Thymus (tissue), 11 donors: ENCODE results near the gene COBLL1. TPM values are rescaled to one million over a fixed set of nuclear protein-coding genes. Genes with fewer than 3 reads are reported as not detected.

ENCODE experiments used
- DNase-seq, 9 donors: peaks; one replicate each; pipeline ENCODE4 v3.0.0-alpha.2; 2013; ENCODE audit warnings: low spot score in 9 of 9, low read depth in 6 of 9, missing footprints in 1 of 9
- H3K27ac ChIP-seq, 2 donors: one replicate each; pipeline ENCODE4 v1.5.1; 2013; ENCODE audit warnings: control low read depth in 1 of 2, low read depth in 1 of 2, low read length in 1 of 2, mild to moderate bottlenecking in 1 of 2, moderate library complexity in 1 of 2
- H3K27me3 ChIP-seq, 2 donors: one replicate each; pipeline ENCODE4 v1.5.1; 2013; ENCODE audit warnings: low read length in 1 of 2; ENCODE audit not compliant: control insufficient read depth in 2 of 2, insufficient read depth in 1 of 2
- H3K36me3 ChIP-seq, 2 donors: one replicate each; pipeline ENCODE4 v1.5.1; 2013; ENCODE audit warnings: low read length in 1 of 2, mild to moderate bottlenecking in 1 of 2, moderate library complexity in 1 of 2; ENCODE audit not compliant: control insufficient read depth in 2 of 2, insufficient read depth in 2 of 2
- H3K4me1 ChIP-seq, 2 donors: one replicate each; pipeline ENCODE4 v1.5.1; 2013; ENCODE audit warnings: low read length in 2 of 2; ENCODE audit not compliant: control insufficient read depth in 2 of 2, insufficient read depth in 2 of 2
- H3K4me3 ChIP-seq, 2 donors: one replicate each; pipeline ENCODE4 v1.5.1; 2013; ENCODE audit warnings: low read length in 2 of 2, control low read depth in 1 of 2, mild to moderate bottlenecking in 1 of 2
- H3K9me3 ChIP-seq, 2 donors: one replicate each; pipeline ENCODE4 v1.5.1; 2013; ENCODE audit warnings: low read length in 1 of 2, mild to moderate bottlenecking in 1 of 2; ENCODE audit not compliant: control insufficient read depth in 2 of 2, insufficient read depth in 1 of 2
- WGBS: extraction: QIAGEN DNeasy Blood & Tissue Kit; methylation state at CpG from one replicate; pipeline ENCODE4 v1.1.7; 2013; 5-methylcytosine and 5-hydroxymethylcytosine counted together
- polyA plus RNA-seq: library from polyadenylated mRNA; stranded (reverse); fragments of 200-250 nt; gene quantifications from one replicate; pipeline ENCODE4 v1.2.3, GENCODE V29; 2013
- total RNA-seq: library from RNA; stranded (reverse); fragments of 120-200 nt; gene quantifications from one replicate; pipeline ENCODE4 v1.2.4, GENCODE V29; 2013
- donor health status: healthy.

Gene COBLL1
- total and polyA plus RNA-seq, 2 donors, result 3.0 to 4.9 TPM

DNA sequence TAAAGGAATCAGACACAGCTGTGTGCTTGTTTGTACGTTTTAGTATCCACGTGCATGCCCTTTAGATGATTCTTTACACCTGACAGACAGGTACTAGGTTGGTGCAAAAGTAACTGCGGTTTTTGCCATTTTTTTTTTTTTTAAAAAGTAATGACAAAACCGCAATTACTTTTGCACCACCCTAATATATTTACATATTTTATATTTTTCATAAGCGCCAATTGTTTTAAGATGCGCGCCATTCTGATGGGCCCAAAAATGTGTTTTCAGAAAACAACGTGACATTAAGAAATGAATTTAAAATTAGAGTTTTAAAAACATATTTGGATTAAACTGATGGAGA lies 972 bp upstream of the COBLL1 start:
- no peak overlapping the region for H3K27ac ChIP-seq
- H3K36me3 ChIP-seq, result no peaks in the 10 kb centered on the region
- H3K4me3 ChIP-seq, result no peak overlapping the region
- DNase-seq, result no peak
- no peaks in the 10 kb centered on the region for H3K9me3 ChIP-seq
- WGBS, result 55% methylated on average over 8 of the region's 8 CpGs
- H3K27me3 ChIP-seq, result peaks cover 2 to 21% of the 10 kb centered on the region in 2 donors
- H3K4me1 ChIP-seq, result peaks cover 0 to 3% of the 10 kb centered on the region in 2 donors

DNA sequence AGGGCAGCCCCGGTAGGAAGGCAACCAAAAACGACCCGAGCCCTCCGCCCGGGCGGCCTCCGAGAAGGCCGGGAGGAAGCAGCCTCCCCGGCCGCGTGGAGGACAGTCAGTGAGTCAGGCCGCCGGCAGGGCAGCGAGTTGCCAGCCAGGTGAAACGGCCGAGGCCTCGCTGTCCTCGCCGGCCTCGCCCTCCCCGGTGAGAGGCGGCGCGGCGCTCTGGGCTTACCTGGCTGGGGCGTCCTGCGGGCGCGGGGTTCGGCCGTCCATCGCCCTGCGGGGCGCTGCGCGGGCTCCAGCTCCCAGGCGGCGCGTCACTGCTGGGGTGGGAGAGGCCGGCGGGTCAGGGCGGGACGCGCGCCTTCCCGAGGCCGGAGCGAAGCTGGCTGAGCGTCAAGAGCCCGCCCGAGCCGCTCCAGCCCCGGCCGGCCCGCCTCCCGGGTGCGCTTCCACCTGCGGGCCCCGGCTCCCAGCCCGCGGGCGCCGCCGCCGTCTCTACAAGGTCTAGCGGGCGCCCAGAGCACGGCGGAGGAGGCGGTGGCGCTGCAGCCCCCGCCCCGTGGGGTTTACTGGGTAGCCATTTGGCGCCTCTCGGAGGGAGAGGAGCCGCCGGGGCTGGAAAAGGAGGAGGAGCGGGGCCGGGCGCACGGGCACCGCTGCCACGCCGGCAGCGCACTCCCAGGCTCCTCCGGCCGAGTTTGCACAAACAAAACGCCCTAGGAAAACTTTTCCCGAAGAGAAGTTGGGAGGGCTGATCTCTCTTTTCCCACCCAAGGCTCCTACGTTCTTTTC lies 499 bp downstream of the COBLL1 start:
- WGBS, result under 1% methylated on average over 90 of the region's 90 CpGs
- Histone ChIP-seq H3K4me1 (peaks cover 0 to 3% of the 10 kb centered on the region in 2 donors), H3K36me3 (no peaks in the 10 kb centered on the region), H3K4me3 (peak overlapping the region; percentile 72 to 80), H3K27ac (peak overlapping the region; percentile 67 to 76), H3K9me3 (no peaks in the 10 kb centered on the region), H3K27me3 (peaks cover 2 to 21% of the 10 kb centered on the region in 2 donors)
- DNase-seq, result peak in 7 of 9 donors; percentile 32 to 81 (median 56)

DNA sequence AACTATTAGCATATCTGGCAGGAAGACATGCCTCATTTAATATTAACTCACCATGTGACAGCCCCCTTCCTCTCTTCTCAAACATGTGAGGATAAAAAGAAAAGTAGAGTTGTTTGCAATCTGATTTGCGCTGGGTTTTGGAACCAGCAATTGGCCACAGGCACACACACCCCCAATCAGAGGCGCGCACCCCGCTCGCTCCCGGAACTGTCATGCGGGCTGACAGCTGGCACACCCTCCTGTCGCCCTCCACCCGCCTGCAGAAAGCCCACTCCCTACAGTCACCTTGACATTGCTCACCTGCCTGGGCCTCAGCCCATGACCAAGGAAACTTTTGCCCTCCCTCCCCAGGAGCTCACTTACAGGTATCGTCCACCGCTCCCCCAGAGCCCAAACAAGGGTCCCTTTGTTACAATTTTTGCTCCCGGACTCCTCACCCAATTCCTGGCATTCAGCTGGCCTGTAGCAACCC lies 1.1 kb downstream of the COBLL1 start:
- peak in 7 of 9 donors; percentile 34 to 69 (median 36) for DNase-seq
- peaks cover 0 to 3% of the 10 kb centered on the region in 2 donors for H3K4me1 ChIP-seq
- under 1% methylated on average over 12 of the region's 12 CpGs for WGBS

DNA sequence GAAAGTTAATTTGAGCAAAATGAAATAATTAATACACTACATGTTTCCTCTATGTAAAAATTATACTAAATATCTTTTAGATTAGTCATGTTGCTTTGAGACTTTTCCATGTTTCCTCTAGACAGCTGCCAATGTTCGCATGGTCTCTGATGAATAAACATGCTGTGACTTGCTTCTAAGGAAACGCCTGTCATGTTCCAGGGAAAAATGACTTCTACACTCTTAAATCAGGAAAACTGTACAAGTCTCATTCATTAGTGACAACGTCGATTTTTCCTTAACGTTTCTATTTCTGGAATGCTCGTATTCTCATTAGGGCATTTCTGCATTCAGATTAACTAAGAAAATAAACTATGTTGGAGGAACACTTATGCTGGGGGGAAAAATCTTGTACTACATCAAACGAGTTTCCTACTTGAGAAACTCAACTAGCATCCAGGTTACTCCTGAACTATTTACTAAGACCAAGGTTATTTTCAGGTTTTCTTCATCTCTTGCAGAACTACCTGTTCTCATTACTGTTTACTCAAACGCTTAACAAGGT lies 1.6 kb downstream of the COBLL1 start:
- Histone ChIP-seq H3K9me3 (no peaks in the 10 kb centered on the region), H3K4me3 (no peak overlapping the region), H3K27me3 (peaks cover 2 to 21% of the 10 kb centered on the region in 2 donors), H3K4me1 (peaks cover 0 to 3% of the 10 kb centered on the region in 2 donors), H3K36me3 (no peaks in the 10 kb centered on the region), H3K27ac (peak overlapping the region in 1 of 2 donors; percentile 20)
- DNase-seq, result peak in 1 of 9 donors; percentile 0
- 33% methylated on average over 8 of the region's 8 CpGs for WGBS

More for the DNA sequence above, 1.1 kb downstream of the COBLL1 start:
- Histone ChIP-seq H3K36me3 (no peaks in the 10 kb centered on the region), H3K9me3 (no peaks in the 10 kb centered on the region), H3K4me3 (peak overlapping the region; percentile 42 to 80), H3K27me3 (peaks cover 2 to 21% of the 10 kb centered on the region in 2 donors), H3K27ac (peak overlapping the region in 1 of 2 donors; percentile 48)

DNA sequence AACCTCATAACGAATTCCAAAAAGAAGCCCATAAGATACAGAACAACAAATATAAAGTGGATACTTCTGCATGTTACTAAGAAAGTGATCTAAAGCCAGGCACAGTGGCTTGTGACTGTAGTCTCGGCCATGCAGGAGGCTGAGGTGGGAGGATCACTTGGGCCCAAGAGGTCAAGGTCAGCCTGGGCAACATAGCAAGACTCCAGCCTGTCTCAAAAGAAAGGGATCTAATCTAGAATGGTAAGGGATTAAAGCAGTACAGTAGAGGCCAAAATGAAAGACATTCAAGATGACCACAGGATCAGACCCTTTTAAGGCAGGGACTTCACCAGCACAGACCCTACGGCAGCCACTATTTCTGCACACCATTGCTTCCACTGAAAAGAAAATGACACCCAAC lies 3.8 kb downstream of the COBLL1 start:
- Histone ChIP-seq H3K4me3 (no peak overlapping the region), H3K9me3 (no peaks in the 10 kb centered on the region), H3K36me3 (no peaks in the 10 kb centered on the region), H3K27me3 (peaks cover under 1 to 21% of the 10 kb centered on the region in 2 donors), H3K4me1 (peaks cover 0 to 3% of the 10 kb centered on the region in 2 donors), H3K27ac (no peak overlapping the region)
- over 99% methylated on average over 3 of the region's 3 CpGs for WGBS
- no peak for DNase-seq

DNA sequence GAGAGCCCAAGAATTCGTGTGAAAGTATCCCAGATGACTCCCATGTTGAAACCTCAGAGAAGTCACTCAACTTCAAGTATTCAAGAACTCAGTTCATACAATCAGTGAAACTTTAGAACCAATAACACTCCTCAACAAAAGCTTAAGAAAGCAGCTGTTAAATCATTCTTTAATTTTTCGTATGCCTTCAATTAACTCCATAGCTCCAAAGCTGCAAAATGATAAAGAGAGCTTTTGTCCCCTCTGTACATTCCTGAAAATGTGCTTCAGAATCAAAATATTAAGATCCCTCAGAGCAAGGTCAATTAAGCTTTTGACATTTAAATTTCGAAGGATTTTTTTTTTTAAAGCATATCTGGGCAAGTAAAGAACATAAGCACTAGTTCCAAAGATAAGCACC lies 4.7 kb downstream of the COBLL1 start:
- Histone ChIP-seq H3K27me3 (peaks cover 0 to 17% of the 10 kb centered on the region in 2 donors), H3K36me3 (no peaks in the 10 kb centered on the region), H3K4me3 (no peak overlapping the region), H3K4me1 (no peaks in the 10 kb centered on the region), H3K9me3 (no peaks in the 10 kb centered on the region), H3K27ac (no peak overlapping the region)
- no peak for DNase-seq
- 92% methylated on average over 3 of the region's 3 CpGs for WGBS

DNA sequence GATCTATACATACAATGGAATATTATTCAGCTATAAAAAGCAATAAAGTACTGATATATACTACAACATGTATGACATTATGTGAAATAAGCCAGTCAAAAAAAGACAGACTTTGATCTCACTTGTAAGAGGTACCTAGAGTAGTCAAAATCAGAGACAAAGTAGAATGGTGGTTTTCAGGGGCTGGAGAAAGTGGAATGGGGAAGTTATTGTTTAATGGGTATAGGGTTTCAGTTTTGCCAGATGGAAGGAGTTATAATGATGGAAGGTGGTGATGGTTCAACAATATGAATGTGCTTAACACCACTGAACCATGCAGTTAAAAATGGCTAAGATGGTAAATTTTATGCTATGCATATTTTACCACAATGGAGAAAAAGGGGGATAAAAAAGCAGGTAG lies 6.3 kb downstream of the COBLL1 start:
- Histone ChIP-seq H3K27ac (no peak overlapping the region), H3K9me3 (no peaks in the 10 kb centered on the region), H3K4me3 (no peak overlapping the region), H3K36me3 (no peaks in the 10 kb centered on the region), H3K27me3 (peaks cover 0 to 4% of the 10 kb centered on the region in 2 donors), H3K4me1 (no peaks in the 10 kb centered on the region)
- DNase-seq, result no peak

DNA sequence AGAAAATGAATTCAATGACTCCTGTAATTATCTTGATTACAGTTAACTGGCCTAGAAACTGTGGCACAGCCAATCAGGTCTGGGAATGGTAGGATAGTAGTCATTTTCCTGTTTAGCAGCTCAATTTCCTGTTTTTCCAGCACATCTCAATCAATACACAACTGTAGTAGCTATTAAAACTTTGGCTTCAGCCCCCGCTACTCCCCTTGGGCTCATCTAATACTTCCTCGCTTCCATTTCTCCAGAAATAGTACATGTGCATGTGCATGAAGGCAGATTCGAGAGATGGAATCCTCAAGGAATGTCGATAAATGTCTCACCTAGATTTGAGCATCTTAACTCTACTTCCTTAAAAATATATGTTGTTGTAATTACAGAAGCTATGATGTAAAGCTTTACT lies 9.7 kb downstream of the COBLL1 start:
- H3K9me3 ChIP-seq, result no peaks in the 10 kb centered on the region
- no peaks in the 10 kb centered on the region for H3K4me1 ChIP-seq
- H3K4me3 ChIP-seq, result no peak overlapping the region
- H3K36me3 ChIP-seq, result no peaks in the 10 kb centered on the region
- DNase-seq, result no peak
- H3K27ac ChIP-seq, result no peak overlapping the region
- no peaks in the 10 kb centered on the region for H3K27me3 ChIP-seq
- WGBS, result 97% methylated on average over 4 of the region's 4 CpGs

DNA sequence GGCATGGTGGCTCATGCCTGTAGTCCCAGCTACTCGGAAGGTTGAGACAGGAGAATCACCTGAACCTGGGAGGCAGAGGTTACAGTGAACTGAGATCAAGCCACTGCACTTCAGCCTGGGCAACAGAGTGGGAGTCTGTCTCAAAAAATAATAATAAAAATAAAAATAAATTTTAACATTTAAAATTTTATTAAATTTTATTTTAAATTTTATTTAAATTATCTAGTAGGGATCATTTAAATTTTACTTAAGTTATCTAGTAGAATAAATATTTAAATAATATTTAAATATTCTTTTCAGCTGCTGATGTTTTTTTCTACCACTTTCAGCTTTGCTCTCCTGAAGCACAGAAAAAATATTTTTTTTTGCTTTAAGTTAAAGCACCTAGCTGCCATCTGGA lies 10.4 kb downstream of the COBLL1 start:
- 98% methylated on average over 1 of the region's 1 CpG for WGBS
- no peaks in the 10 kb centered on the region for H3K36me3 ChIP-seq
- no peaks in the 10 kb centered on the region for H3K27me3 ChIP-seq
- H3K4me1 ChIP-seq, result no peaks in the 10 kb centered on the region
- no peak for DNase-seq
- H3K4me3 ChIP-seq, result no peak overlapping the region
- H3K9me3 ChIP-seq, result no peaks in the 10 kb centered on the region
- H3K27ac ChIP-seq, result no peak overlapping the region
